HepG2 (cell line): ENCODE results near the gene NEAT1. TPM values are rescaled to one million over a fixed set of nuclear protein-coding genes. Genes with fewer than 3 reads are reported as not detected.

Experiments
- ATAC-seq: fragments of 200-7000 bp; cut with Tn5 transposase; 3 replicates; pipeline ENCODE4 v1.9.1; 2020; ENCODE audit warnings: mild to moderate bottlenecking, moderate library complexity
- BruUV-seq: library from RNA; stranded (reverse); fragments of 400-500 nt; replicated peaks from 2 replicates; lab custom pipeline; 2021; lab: Mats Ljungman, UMichigan
- CTCF ChIA-PET: fragments of 300-600 bp; formaldehyde crosslinking; extraction: SDS; loops from one replicate; lab custom pipeline; 2021; ENCODE audit warnings: low total read pairs, inconsistent platforms, low intra/inter-chr PET ratio; lab: Yijun Ruan, JAX
- POLR2A ChIA-PET: fragments of 350-600 bp; sonication (Branson Sonifier 250); formaldehyde crosslinking; loops from one replicate; lab custom pipeline; 2020; ENCODE audit warnings: antibody characterized with exemption, inconsistent platforms; lab: Yijun Ruan, JAX
- DNase-seq: peaks from one replicate; pipeline ENCODE4 v3.0.0-alpha.2; 2015; ENCODE audit warnings: low spot score
- FAIRE-seq: peaks from 3 replicates; lab custom pipeline; 2011; peaks lifted over from hg19 to GRCh38; lab: Jason Lieb, UNC
- H2AFZ ChIP-seq: one replicate; pipeline ENCODE4 v1.6.1; 2011; ENCODE audit warnings: low read length, inconsistent platforms
- H3K27ac ChIP-seq: fragments of 300-600 bp; 3 replicates; pipeline ENCODE4 v1.8.0; 2011; ENCODE audit warnings: mixed run types, mild to moderate bottlenecking, mixed read lengths, low read length, inconsistent platforms; ENCODE audit not compliant: insufficient read depth; ENCODE audit errors: extremely low read length
- H3K27me3 ChIP-seq, 2 experiments: fragments of 200-600 bp in 1 of 2; 2 replicates in 1 of 2; 3 replicates in 1 of 2; pipeline versions ENCODE4 v1.6.0 to v1.8.0; 2011; ENCODE audit warnings: low read length in 2 of 2, mild to moderate bottlenecking in 2 of 2, moderate library complexity in 2 of 2, inconsistent platforms in 1 of 2; ENCODE audit not compliant: insufficient read depth in 2 of 2, control insufficient read depth in 1 of 2
- H3K36me3 ChIP-seq, 2 experiments: fragments of 200-600 bp in 1 of 2; replicated peaks in 1 of 2; 2 replicates in 1 of 2; 3 replicates in 1 of 2; pipeline versions ENCODE4 v1.5.1 to v1.8.0; 2011; ENCODE audit warnings: low read length in 2 of 2, inconsistent platforms in 1 of 2; ENCODE audit not compliant: insufficient read depth in 2 of 2, control insufficient read depth in 1 of 2
- H3K4me1 ChIP-seq: 2 replicates; pipeline ENCODE4 v1.5.1; 2012; ENCODE audit warnings: low read length, inconsistent platforms; ENCODE audit not compliant: insufficient read depth
- H3K4me2 ChIP-seq: 2 replicates; pipeline ENCODE4 v1.6.0; 2011; ENCODE audit warnings: low read depth, low read length, inconsistent platforms
- H3K4me3 ChIP-seq, 3 experiments: fragments of 200-600 bp in 1 of 3; sonication (generic), shearing (Covaris generic) in 1 of 3; replicated peaks in 1 of 3; 2 replicates each; pipeline ENCODE4 v1.5.1; 2011 to 2016; ENCODE audit warnings: low read length in 3 of 3, inconsistent platforms in 2 of 3, low read depth in 2 of 3, mild to moderate bottlenecking in 2 of 3, control low read depth in 1 of 3, mixed read lengths in 1 of 3; ENCODE audit not compliant: insufficient read depth in 1 of 3
- H3K79me2 ChIP-seq: one replicate; pipeline ENCODE4 v1.6.1; 2011; ENCODE audit warnings: low read length, inconsistent platforms; ENCODE audit not compliant: insufficient read depth
- H3K9ac ChIP-seq: 2 replicates; pipeline ENCODE4 v1.6.0; 2011; ENCODE audit warnings: mild to moderate bottlenecking, low read depth, low read length, inconsistent platforms; ENCODE audit not compliant: insufficient read depth
- H3K9me3 ChIP-seq: 2 replicates; pipeline ENCODE4 v1.5.1; 2012; ENCODE audit warnings: mild to moderate bottlenecking, low read length
- H4K20me1 ChIP-seq: 2 replicates; pipeline ENCODE4 v1.6.0; 2011; ENCODE audit warnings: inconsistent platforms, mild to moderate bottlenecking, low read length, moderate library complexity; ENCODE audit not compliant: insufficient read depth
- HNRNPK ChIP-seq: fragments of 200-400 bp; formaldehyde crosslinking; IDR thresholded peaks from 2 replicates; pipeline ENCODE4 v1.6.1; 2018; ENCODE audit warnings: low read length, low read depth, moderate library complexity, mild to moderate bottlenecking; ENCODE audit not compliant: poor library complexity, severe bottlenecking
- MLX ChIP-seq: IDR thresholded peaks from 2 replicates; pipeline ENCODE4 v1.6.1; 2016
- PAF1 ChIP-seq: IDR thresholded peaks from 2 replicates; pipeline ENCODE4 v1.6.1; 2016; ENCODE audit warnings: missing genetic modification reagents, missing compliant biosample characterization
- POLR2A ChIP-seq, 2 experiments: IDR thresholded peaks; 2 replicates each; pipeline ENCODE4 v1.6.1; 2011; ENCODE audit warnings: low read depth in 2 of 2, low read length in 2 of 2, mild to moderate bottlenecking in 1 of 2, moderate library complexity in 1 of 2; ENCODE audit not compliant: insufficient read depth in 1 of 2
- POLR2AphosphoS2 ChIP-seq: IDR thresholded peaks from 2 replicates; pipeline ENCODE4 v1.6.1; 2011; ENCODE audit warnings: low read depth, low read length, improper control_type of control experiment
- POLR2AphosphoS5 ChIP-seq: IDR thresholded peaks from 2 replicates; pipeline ENCODE4 v1.6.1; 2012; ENCODE audit warnings: low read depth, low read length
- POLR2G ChIP-seq: fragments of 200-400 bp; formaldehyde crosslinking; IDR thresholded peaks from 2 replicates; pipeline ENCODE4 v1.6.1; 2018; ENCODE audit warnings: mild to moderate bottlenecking, low read depth, low read length, moderate library complexity
- PRPF4 ChIP-seq: fragments of 200-400 bp; formaldehyde crosslinking; IDR thresholded peaks from 2 replicates; pipeline ENCODE4 v1.6.1; 2016; ENCODE audit warnings: low read length, low read depth; ENCODE audit not compliant: poor library complexity, severe bottlenecking
- PTBP1 ChIP-seq: fragments of 200-400 bp; formaldehyde crosslinking; IDR thresholded peaks from 2 replicates; pipeline ENCODE4 v1.6.1; 2018; ENCODE audit warnings: low read length, low read depth; ENCODE audit not compliant: poor library complexity, severe bottlenecking
- RBFOX2 ChIP-seq: fragments of 200-400 bp; formaldehyde crosslinking; IDR thresholded peaks from 2 replicates; pipeline ENCODE4 v1.6.1; 2017; ENCODE audit warnings: low read depth, mild to moderate bottlenecking, low read length
- RBM22 ChIP-seq: fragments of 200-400 bp; formaldehyde crosslinking; optimal IDR thresholded peaks from 2 replicates; pipeline ENCODE3; 2017; ENCODE audit warnings: mild to moderate bottlenecking, low read length, moderate library complexity
- RORA ChIP-seq: sonication (generic); formaldehyde crosslinking; IDR thresholded peaks from 2 replicates; pipeline ENCODE4 v1.5.0; 2020; ENCODE audit warnings: mild to moderate bottlenecking, missing genetic modification reagents, moderate library complexity
- STAG1 ChIP-seq: sonication (generic); formaldehyde crosslinking; IDR thresholded peaks from 2 replicates; pipeline ENCODE4 v1.4.0; 2020; ENCODE audit warnings: missing genetic modification reagents
- TBX3 ChIP-seq: fragments of 450-650 bp; IDR thresholded peaks from 2 replicates; pipeline ENCODE4 v1.6.1; 2017; ENCODE audit warnings: antibody characterized with exemption, mild to moderate bottlenecking, inconsistent platforms, borderline replicate concordance
- ZBTB10 ChIP-seq: sonication (generic); formaldehyde crosslinking; IDR thresholded peaks from 2 replicates; pipeline ENCODE4 v1.4.0; 2020; ENCODE audit warnings: missing genetic modification reagents, borderline replicate concordance
- ZKSCAN1 ChIP-seq: fragments of 150-350 bp; IDR thresholded peaks from 2 replicates; pipeline ENCODE4 v1.6.1; 2014; ENCODE audit warnings: low read length
- ZNF484 ChIP-seq: sonication (generic); formaldehyde crosslinking; IDR thresholded peaks from 2 replicates; pipeline ENCODE4 v1.5.1; 2020; ENCODE audit warnings: mild to moderate bottlenecking, low read depth, missing genetic modification reagents, borderline replicate concordance
- ZNF576 ChIP-seq: sonication (generic); formaldehyde crosslinking; IDR thresholded peaks from 2 replicates; pipeline ENCODE4 v1.4.0; 2020; ENCODE audit warnings: mild to moderate bottlenecking, missing genetic modification reagents
- ZNF580 ChIP-seq: IDR thresholded peaks from 2 replicates; pipeline ENCODE4 v1.6.1; 2016; ENCODE audit warnings: low read depth, borderline replicate concordance
- ZNF7 ChIP-seq: IDR thresholded peaks from 2 replicates; pipeline ENCODE4 v1.6.1; 2016; ENCODE audit warnings: missing biosample characterization, missing genetic modification reagents
- WGBS: methylation state at CpG from one replicate; pipeline ENCODE4 v1.1.6; 2017; ENCODE audit warnings: low lambda C conversion rate; 5-methylcytosine and 5-hydroxymethylcytosine counted together
- in situ Hi-C: cut with HindIII; loops from 2 replicates; pipeline ENCODE4 v1.10.0; 2017; ENCODE audit warnings: low pct_unique_long_range_greater_than_20kb; ENCODE audit not compliant: extremely low pct_ligation_motif_present
- intact Hi-C: fragments of 100-400 bp; cut with micrococcal nuclease; formaldehyde crosslinking; loops from one replicate; pipeline ENCODE4 v1.10.0; 2022; ENCODE audit not compliant: unreplicated experiment
- polyA plus RNA-seq, 8 experiments: library from polyadenylated mRNA; depleted of rRNA in 3 of 8; stranded (reverse) in 7 of 8; unstranded in 1 of 8; fragments of >200 nt; fragmentation: Illumina TruSeq in 4 of 8; extraction: Trizol in 4 of 8; gene quantifications; 2 replicates each; pipeline versions ENCODE4 v1.2.1 to v1.2.3, GENCODE V29; 2011 to 2016; ENCODE audit warnings: low read depth in 4 of 8, missing spikeins in 1 of 8, mixed read lengths in 1 of 8; ENCODE audit not compliant: insufficient read depth in 1 of 8
- total RNA-seq, 5 experiments: library from RNA; depleted of rRNA; stranded (reverse); fragments of >200 nt; fragmentation: Illumina TruSeq; extraction: Trizol; gene quantifications; 2 replicates each; pipeline ENCODE4 v1.2.3, GENCODE V29; 2016; ENCODE audit warnings: low read depth in 1 of 5
- TF ChIP-seq, protein P1 (sequence below): sonication (generic); formaldehyde crosslinking; conservative IDR thresholded peaks from 2 replicates; pipeline ENCODE4 v1.8.0; 2022; ENCODE audit warnings: missing genetic modification reagents

The NEAT1 gene
- total and polyA plus RNA-seq, 2 of the 13 experiments (the other 11 are each of a cell fraction or from before 2014, with no cell fraction given), result 20.5 to 41.2 TPM

DNA sequence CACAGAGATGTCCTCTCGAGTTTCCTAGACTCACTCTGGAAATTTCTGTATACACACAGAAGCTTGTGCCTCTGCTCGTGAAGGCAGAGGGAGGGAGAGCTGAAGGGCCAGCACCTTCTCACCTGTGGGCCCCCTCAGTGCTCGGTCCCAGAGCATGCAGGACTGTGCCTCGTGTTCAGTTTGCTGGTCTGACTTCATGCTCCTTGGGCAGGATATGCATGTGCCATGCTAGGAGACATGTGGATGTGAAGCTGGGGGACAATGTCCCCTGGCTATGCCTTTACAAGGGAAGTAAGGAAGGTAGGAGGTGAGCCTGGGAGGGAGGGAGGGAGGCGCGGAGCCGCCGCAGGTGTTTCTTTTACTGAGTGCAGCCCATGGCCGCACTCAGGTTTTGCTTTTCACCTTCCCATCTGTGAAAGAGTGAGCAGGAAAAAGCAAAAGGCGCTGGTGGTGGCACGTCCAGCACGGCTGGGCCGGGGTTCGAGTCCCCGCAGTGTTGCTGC lies 22.6 kb downstream of the NEAT1 start:
- Histone ChIP-seq H3K36me3 (peaks cover 0 to 10% of the 10 kb centered on the region in 2 experiments; a peak in 2 of 5 replicates), H3K4me1 (peaks cover 64% of the 10 kb centered on the region), H3K79me2 (no peaks in the 10 kb centered on the region), H4K20me1 (peaks cover 64% of the 10 kb centered on the region), H3K9me3 (no peaks in the 10 kb centered on the region), H3K27me3 (no peaks in the 10 kb centered on the region), H3K4me2 (no peak overlapping the region), H3K27ac (peak overlapping the region; percentile 26), H3K4me3 (no peak overlapping the region), H2AFZ (no peak overlapping the region), H3K9ac (no peak overlapping the region)
- BruUV-seq, result no TSS peak
- CTCF ChIA-PET, result no interaction called here
- in situ Hi-C loops (no loop called here), intact Hi-C loops (no loop called here)
- FAIRE-seq (no peak), ATAC-seq (peak; percentile 0), DNase-seq (no peak)
- POLR2A ChIA-PET, result interaction anchor here (0.6 to 7.0 kb wide), 7 partner anchors 10 to 59 kb away, joined by 3 to 89 read pairs (median 4); partner anchors contain the start of genes MALAT1 and NEAT1
- 94% methylated on average over 15 of the region's 15 CpGs for WGBS
- TF ChIP-seq POLR2G (peak; percentile 78; the same call in 1 of the 2 replicates), ZNF576 (CRISPR knock-in tag) (no peak), RBM22 (peak; percentile 64), PRPF4 (peak; percentile 8), ZNF484 (CRISPR knock-in tag) (no peak), ZBTB10 (CRISPR knock-in tag) (no peak), STAG1 (no peak), POLR2A (IDR thresholded peaks at IDR 0.05; ENCODE audit: insufficient read depth in 1 of 2, low read depth in 2 of 2, low read length in 2 of 2) (peak; percentile 36 to 62), ZNF580 (CRISPR knock-in tag) (no peak), HNRNPK (peak; percentile 10), TBX3 (no peak), MLX (no peak), POLR2AphosphoS2 (peak; percentile 93), PAF1 (peak; percentile 79), POLR2AphosphoS5 (peak; percentile 40; the same call in 1 of the 2 replicates), RBFOX2 (no peak; the same call in 1 of the 2 replicates), ZKSCAN1 (no peak), ZNF7 (CRISPR knock-in tag) (no peak), RORA (CRISPR knock-in tag) (no peak), PTBP1 (no peak)
- TF ChIP-seq, protein P1, sequence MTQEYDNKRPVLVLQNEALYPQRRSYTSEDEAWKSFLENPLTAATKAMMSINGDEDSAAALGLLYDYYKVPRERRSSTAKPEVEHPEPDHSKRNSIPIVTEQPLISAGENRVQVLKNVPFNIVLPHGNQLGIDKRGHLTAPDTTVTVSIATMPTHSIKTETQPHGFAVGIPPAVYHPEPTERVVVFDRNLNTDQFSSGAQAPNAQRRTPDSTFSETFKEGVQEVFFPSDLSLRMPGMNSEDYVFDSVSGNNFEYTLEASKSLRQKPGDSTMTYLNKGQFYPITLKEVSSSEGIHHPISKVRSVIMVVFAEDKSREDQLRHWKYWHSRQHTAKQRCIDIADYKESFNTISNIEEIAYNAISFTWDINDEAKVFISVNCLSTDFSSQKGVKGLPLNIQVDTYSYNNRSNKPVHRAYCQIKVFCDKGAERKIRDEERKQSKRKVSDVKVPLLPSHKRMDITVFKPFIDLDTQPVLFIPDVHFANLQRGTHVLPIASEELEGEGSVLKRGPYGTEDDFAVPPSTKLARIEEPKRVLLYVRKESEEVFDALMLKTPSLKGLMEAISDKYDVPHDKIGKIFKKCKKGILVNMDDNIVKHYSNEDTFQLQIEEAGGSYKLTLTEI (CRISPR knock-in tag), result no peak
